ENCODE measurements around the gene POLR3C.

Gene POLR3C

DNA sequence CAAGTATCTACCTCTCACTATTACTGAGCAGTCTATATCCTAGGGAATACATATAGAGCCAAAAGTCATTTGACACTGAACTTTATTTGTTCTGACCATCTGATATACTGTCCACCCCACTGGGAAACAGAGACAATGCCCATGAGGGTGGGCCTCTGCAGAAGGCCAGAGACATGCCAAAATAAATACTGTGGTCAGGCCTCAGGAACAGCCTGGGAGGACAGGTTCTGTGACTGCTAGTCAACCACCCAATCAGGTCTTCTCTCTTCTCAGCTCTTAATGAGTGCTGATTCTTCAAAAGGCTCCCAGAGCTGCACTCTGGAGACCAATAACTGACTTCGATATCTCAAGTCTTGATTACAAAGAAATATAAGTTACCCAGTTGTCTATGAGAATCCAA, 67.1 kb downstream of the POLR3C start:
- TF ChIP-seq, protein P1, sequence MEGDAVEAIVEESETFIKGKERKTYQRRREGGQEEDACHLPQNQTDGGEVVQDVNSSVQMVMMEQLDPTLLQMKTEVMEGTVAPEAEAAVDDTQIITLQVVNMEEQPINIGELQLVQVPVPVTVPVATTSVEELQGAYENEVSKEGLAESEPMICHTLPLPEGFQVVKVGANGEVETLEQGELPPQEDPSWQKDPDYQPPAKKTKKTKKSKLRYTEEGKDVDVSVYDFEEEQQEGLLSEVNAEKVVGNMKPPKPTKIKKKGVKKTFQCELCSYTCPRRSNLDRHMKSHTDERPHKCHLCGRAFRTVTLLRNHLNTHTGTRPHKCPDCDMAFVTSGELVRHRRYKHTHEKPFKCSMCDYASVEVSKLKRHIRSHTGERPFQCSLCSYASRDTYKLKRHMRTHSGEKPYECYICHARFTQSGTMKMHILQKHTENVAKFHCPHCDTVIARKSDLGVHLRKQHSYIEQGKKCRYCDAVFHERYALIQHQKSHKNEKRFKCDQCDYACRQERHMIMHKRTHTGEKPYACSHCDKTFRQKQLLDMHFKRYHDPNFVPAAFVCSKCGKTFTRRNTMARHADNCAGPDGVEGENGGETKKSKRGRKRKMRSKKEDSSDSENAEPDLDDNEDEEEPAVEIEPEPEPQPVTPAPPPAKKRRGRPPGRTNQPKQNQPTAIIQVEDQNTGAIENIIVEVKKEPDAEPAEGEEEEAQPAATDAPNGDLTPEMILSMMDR (conservative IDR thresholded peaks at IDR 0.05; ENCODE audit: low read depth, low read length) = no peak
- Histone ChIP-seq H3K4me2 (no peak overlapping the region), H3K4me1 (ENCODE audit: low read depth, poor library complexity, severe bottlenecking) (peaks cover 13% of the 10 kb centered on the region), H3K36me3 (ENCODE audit: insufficient read depth) (no peaks in the 10 kb centered on the region), H3K9ac (no peak overlapping the region), H3K27ac (no peak overlapping the region), H2AFZ (ENCODE audit: low read depth) (peak overlapping the region; percentile 38; the same call in 1 of the 2 replicates), H3K27me3 (ENCODE audit: insufficient read depth, low read depth) (no peaks in the 10 kb centered on the region), H3K4me3 (IDR thresholded peaks at IDR 0.05; ENCODE audit: insufficient read depth, low read depth, low read length) (no peak overlapping the region), H4K20me1 (ENCODE audit: insufficient read depth) (no peaks in the 10 kb centered on the region), H3K79me2 (ENCODE audit: insufficient read depth, low read depth) (no peaks in the 10 kb centered on the region)

DNA sequence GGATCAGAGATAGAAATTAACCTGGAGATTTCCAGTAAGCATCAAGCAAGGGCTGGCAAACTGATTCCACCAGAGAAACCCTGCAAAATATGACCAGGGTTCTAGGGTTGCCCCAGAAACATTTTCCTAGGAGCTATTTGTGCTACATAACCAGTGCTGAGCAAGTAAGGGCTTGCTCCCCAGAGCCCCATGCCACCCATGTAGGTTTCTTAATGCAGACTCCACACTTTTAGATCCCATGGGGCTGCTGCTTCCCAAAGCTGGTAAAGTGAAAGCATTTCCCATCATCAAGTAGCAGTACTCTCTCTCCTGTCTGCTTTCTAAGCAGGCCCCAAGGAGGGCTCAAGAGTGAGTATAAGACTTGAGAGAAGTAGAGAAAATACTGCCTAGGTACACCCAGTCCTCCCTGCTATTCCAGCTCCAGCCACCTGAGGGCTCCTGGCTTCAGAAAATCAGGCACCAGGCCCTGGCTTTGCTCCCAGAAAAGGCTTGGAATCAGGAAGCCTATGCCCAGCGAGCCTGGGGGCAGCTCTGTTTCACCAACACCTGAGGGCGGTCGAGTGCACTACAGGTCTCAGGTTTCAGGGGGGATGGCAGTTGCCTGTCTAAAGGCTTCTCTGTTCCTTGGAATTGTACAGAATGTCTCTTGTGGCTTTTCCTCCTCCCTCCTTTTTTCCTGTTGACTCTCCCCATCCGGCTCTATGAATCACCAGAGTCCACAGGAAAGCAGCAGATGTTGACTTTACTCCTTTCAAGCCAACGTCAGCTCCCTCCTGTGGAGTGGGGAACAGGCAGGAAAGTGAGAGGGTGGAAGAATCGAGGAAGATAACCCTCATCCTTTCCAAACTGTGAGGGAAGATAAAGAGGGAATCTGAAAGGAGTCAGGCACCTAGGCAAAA, 67.8 kb downstream of the POLR3C start:
- peaks cover 9% of the 10 kb centered on the region for H3K4me1 ChIP-seq (ENCODE audit: low read depth, poor library complexity, severe bottlenecking)
- H3K4me2 ChIP-seq = no peak overlapping the region
- no peak overlapping the region for H3K4me3 ChIP-seq (IDR thresholded peaks at IDR 0.05; ENCODE audit: insufficient read depth, low read depth, low read length)
- H3K27me3 ChIP-seq (ENCODE audit: insufficient read depth, low read depth) = no peaks in the 10 kb centered on the region
- TF ChIP-seq, protein P1 (conservative IDR thresholded peaks at IDR 0.05; ENCODE audit: low read depth, low read length) = peak; percentile 100
- no peaks in the 10 kb centered on the region for H4K20me1 ChIP-seq (ENCODE audit: insufficient read depth)
- H3K36me3 ChIP-seq (ENCODE audit: insufficient read depth) = no peaks in the 10 kb centered on the region
- no peak overlapping the region for H3K27ac ChIP-seq
- H2AFZ ChIP-seq (ENCODE audit: low read depth) = peak overlapping the region; percentile 38; the same call in 1 of the 2 replicates
- no peak overlapping the region for H3K9ac ChIP-seq
- H3K79me2 ChIP-seq (ENCODE audit: insufficient read depth, low read depth) = no peaks in the 10 kb centered on the region

DNA sequence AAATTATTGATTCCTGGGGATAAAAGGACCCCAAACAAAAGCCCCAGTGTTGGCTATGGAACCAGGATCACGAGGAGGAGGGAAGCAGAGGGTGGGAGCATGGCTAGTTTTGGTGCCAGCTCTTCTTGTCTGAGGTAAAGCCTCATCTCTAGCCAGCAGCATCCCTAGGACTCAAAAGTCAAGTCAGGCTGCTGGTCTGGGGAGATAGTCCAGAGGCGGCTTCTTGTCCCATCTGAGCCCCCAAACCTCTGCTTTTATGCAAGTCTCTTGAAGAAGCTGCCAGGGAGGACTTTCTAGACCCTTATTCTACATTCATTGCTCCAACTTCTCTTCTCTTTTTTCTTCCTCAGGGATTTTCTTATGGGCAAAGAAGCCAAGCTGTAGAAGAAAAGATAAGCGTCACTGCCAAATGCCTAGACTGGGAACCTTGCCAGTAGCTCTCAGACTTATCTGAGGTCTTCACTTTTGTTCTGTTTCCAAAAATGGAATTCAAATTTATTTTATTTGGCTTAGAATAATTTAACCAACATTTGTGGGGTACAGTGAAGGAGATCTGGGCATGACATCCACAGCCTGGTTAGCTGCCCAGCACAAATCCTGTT, 68.6 kb downstream of the POLR3C start:
- no peaks in the 10 kb centered on the region for H3K79me2 ChIP-seq (ENCODE audit: insufficient read depth, low read depth)
- TF ChIP-seq, protein P1 (conservative IDR thresholded peaks at IDR 0.05; ENCODE audit: low read depth, low read length) = no peak
- H3K4me2 ChIP-seq = no peak overlapping the region
- no peak overlapping the region for H3K4me3 ChIP-seq (IDR thresholded peaks at IDR 0.05; ENCODE audit: insufficient read depth, low read depth, low read length)
- H4K20me1 ChIP-seq (ENCODE audit: insufficient read depth) = no peaks in the 10 kb centered on the region
- no peaks in the 10 kb centered on the region for H3K27me3 ChIP-seq (ENCODE audit: insufficient read depth, low read depth)
- no peak overlapping the region for H3K9ac ChIP-seq
- H2AFZ ChIP-seq (ENCODE audit: low read depth) = peak overlapping the region; percentile 38; the same call in 1 of the 2 replicates
- H3K4me1 ChIP-seq (ENCODE audit: low read depth, poor library complexity, severe bottlenecking) = peaks cover 9% of the 10 kb centered on the region
- no peak overlapping the region for H3K27ac ChIP-seq
- H3K36me3 ChIP-seq (ENCODE audit: insufficient read depth) = no peaks in the 10 kb centered on the region

DNA sequence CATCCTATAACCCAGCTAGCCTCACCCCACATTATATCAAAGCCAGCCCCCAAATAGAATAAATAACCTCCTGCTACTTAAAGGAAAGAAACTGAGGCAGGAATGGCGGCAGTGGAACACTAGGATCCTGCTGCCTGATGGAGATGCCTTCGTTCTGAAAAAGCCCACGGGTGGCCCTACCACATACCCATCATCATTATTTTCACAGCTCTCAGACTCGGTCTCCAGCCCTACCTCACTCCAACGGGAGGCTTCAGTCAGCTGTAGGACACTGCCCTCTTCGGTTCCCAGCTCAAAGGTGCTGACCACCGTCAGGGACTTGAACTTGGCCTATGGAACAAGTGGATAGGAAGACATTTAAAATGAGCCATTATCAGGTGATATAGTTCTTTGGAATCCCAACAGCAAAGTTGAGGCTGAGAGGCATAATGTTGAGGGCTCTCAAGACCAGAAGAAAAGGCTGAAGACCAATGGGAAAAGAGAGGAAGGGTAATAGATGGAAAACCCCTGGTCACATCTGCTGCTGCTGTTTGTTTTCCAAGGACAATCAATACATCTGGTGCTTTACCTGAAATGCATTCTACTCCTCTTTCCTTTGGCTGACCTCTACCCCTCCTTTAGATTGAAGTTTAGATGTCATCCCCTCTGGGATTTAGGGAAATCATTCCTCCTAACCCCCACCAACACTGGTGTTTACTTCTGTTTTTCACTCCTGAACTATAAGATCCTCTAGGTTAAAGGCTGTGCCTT, 69.5 kb downstream of the POLR3C start:
- no peak overlapping the region for H3K4me3 ChIP-seq (IDR thresholded peaks at IDR 0.05; ENCODE audit: insufficient read depth, low read depth, low read length)
- no peak overlapping the region for H2AFZ ChIP-seq (ENCODE audit: low read depth)
- TF ChIP-seq, protein P1 (conservative IDR thresholded peaks at IDR 0.05; ENCODE audit: low read depth, low read length) = no peak
- no peaks in the 10 kb centered on the region for H4K20me1 ChIP-seq (ENCODE audit: insufficient read depth)
- no peaks in the 10 kb centered on the region for H3K79me2 ChIP-seq (ENCODE audit: insufficient read depth, low read depth)
- H3K4me2 ChIP-seq = no peak overlapping the region
- H3K27me3 ChIP-seq (ENCODE audit: insufficient read depth, low read depth) = no peaks in the 10 kb centered on the region
- H3K4me1 ChIP-seq (ENCODE audit: low read depth, poor library complexity, severe bottlenecking) = peaks cover 9% of the 10 kb centered on the region
- no peak overlapping the region for H3K27ac ChIP-seq
- no peaks in the 10 kb centered on the region for H3K36me3 ChIP-seq (ENCODE audit: insufficient read depth)
- H3K9ac ChIP-seq = no peak overlapping the region

Measured in KMS-11 (cell line).